GM12801 (cell line): ENCODE data around the gene JADE2.

Source experiments
- TF ChIP-seq, protein P1 (sequence below): IDR thresholded peaks from one replicate; pipeline ENCODE4 v1.5.1; 2011; ENCODE audit warnings: control low read depth; ENCODE audit not compliant: insufficient read length; ENCODE audit errors: extremely low read depth

Gene JADE2

GRCh38 chr5:134614450-134615085 is 89.1 kb downstream of the JADE2 start:
- TF ChIP-seq, protein P1, sequence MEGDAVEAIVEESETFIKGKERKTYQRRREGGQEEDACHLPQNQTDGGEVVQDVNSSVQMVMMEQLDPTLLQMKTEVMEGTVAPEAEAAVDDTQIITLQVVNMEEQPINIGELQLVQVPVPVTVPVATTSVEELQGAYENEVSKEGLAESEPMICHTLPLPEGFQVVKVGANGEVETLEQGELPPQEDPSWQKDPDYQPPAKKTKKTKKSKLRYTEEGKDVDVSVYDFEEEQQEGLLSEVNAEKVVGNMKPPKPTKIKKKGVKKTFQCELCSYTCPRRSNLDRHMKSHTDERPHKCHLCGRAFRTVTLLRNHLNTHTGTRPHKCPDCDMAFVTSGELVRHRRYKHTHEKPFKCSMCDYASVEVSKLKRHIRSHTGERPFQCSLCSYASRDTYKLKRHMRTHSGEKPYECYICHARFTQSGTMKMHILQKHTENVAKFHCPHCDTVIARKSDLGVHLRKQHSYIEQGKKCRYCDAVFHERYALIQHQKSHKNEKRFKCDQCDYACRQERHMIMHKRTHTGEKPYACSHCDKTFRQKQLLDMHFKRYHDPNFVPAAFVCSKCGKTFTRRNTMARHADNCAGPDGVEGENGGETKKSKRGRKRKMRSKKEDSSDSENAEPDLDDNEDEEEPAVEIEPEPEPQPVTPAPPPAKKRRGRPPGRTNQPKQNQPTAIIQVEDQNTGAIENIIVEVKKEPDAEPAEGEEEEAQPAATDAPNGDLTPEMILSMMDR, result no peak

- TF ChIP-seq, protein P1, result no peak
Measured at GRCh38 chr5:134620634-134621033, 95.2 kb downstream of the JADE2 start.

DNA sequence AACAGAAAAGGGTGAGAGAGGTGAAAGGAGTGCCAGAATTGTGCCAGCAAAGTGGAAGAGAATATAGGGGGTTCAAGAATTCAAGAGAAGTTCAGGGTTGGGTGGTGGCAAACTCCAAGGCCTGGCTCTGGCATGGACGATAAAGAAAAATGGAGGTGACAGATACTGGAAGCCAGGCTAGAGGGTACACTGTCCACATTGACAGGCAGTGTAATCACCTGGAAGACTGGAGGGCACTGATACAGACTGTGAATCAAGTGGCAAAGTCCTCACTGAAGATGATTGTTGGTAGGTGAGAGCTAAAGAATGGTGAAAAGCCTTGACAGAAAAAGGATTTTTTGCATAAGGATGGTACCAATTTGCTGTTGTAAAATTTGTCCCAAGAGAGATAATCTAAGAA is 100.1 kb downstream of the JADE2 start:
- TF ChIP-seq, protein P1, result no peak

GRCh38 chr5:134626369-134627014 is 101.0 kb downstream of the JADE2 start:
- TF ChIP-seq, protein P1, result no peak
